GM04504 (cell line): ENCODE measurements around the gene NFIA.

Experiments used
- DNase-seq: peaks from one replicate; pipeline ENCODE4 v3.0.0-alpha.2; 2012; ENCODE audit warnings: low read depth

NFIA gene

DNA sequence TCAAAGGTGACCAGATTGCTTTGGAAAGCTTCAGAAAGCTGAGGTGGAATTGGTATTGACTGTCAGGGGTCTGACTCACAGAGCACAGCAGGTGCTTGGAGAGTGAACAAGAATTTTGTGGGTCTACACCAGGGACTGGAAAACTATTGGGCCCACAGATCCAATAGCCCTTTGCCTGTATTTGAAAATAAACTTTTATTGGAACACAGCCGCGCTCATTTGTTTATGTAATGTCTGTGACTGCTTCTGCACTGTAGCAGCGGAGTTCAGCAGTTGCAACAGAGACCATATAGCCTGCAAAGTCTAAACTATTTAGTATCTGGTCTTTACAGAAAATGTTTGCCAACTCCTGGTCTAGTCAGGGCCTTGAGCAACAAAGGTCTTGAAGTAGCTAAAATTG lies 315.6 kb downstream of the NFIA start:
- no peak for DNase-seq

DNA sequence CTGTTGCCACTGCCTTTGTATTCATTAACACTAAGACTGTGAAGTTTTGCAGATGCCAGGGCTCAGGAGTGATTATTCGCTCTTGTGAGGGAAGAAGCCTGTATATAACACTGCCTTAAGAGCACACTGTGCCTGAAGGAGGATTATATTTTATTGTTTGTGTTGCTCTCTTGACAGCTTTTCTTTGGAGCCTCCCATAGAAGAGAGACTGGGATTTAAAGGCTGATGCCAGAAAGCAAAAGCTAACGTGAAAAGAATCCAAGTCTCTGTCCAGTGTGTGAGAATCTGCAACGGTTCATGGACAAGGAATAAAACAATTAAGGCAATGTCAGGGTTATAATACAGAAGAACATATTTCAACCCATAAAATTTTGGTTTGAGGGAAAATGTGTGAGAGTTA lies 316.8 kb downstream of the NFIA start:
- DNase-seq: no peak

DNA sequence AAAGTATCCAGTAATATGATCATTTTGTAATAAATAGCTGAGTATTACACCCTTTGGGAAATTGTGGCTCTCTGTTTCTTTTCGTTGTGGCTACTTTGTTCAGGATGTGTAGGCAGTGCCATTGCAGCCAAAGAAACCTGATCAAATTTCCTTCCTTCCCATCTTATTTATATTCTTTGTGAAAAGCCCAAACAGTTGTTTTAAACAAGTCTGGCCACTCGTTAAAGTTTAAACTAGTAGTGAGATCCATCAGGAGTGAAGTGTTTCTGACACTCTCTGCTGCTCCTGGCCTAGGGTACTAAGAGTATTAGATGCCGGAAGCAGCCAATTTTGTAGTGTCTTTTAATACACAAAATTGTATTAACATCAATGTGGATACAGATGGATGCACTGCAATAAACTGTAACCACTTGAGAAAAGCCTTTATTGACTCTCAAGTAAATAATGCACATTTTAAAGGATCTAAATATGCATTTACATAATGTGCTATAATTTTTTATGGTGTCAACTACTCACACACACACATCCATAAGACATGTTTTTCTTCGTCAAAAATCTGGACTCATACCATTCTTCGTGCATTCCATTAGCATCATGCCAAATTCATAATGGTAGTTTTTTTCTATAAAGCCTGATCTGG lies 317.9 kb downstream of the NFIA start:
- no peak for DNase-seq

DNA sequence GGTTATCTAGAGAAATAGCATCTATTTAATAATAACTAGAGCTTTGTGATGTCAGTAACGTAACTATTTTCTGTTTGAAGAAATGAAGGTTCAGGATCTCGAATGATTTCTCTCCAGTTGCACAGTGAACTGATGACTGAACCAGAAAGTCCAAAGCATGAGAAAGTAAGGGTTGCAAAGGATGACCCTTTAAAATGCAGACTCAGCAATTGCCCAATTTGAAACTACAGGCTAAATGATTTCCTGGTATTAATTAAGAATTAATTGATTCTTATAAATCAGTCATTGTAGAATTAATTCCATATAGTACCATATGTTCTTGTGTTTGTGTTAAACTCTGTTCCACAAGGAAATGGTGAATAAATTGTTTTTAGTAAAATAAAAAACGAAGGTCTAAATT lies 318.6 kb downstream of the NFIA start:
- no peak for DNase-seq

- no peak for DNase-seq
Measured at GRCh38 chr1:61403679-61404596, 321.6 kb downstream of the NFIA start.

GRCh38 chr1:61404597-61405376 lies 322.4 kb downstream of the NFIA start:
- no peak for DNase-seq

- DNase-seq: no peak
Measured at GRCh38 chr1:61406467-61406866, 324.1 kb downstream of the NFIA start.

GRCh38 chr1:61412601-61413000 lies 330.2 kb downstream of the NFIA start:
- DNase-seq: no peak

DNA sequence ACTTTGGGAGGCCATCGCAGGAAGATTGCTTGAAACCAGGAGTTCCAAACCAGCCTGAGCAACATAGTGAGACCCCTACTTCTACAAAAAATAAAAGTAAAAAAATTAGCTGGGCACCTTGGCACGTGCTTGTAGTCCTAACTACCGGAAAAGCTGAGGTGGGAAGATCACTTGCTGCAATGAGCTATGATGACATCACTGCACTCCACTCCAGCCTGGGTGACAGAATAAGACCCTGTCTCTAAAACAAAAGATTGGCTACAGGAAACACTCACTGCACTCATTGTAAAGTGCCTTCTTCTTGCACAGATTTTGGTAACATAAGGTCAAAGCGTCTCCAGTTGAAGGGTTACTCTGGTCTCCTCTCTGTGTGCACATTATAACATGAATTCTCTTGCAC lies 336.8 kb downstream of the NFIA start:
- DNase-seq: no peak

DNA sequence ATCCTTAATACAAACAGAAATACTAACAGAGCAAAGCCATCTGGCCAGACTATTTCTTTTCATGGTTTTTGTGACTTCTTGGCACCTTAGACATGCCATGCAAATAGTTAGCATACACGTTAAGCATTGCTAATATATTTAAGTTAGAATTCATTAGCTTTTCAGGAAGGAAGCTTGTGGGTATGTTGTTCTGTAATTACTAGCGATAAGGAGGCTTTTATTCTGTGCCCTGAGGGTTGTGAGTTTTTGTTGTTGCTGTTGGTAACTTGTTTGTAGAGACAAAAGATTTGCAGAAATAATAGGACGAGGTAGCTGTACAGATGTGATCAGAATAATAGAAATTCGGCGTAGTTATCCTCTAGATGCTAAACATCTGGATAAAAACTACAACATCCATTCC lies 337.3 kb downstream of the NFIA start:
- DNase-seq: no peak

- no peak for DNase-seq
Measured at GRCh38 chr1:61420243-61420642, 337.9 kb downstream of the NFIA start.

DNA sequence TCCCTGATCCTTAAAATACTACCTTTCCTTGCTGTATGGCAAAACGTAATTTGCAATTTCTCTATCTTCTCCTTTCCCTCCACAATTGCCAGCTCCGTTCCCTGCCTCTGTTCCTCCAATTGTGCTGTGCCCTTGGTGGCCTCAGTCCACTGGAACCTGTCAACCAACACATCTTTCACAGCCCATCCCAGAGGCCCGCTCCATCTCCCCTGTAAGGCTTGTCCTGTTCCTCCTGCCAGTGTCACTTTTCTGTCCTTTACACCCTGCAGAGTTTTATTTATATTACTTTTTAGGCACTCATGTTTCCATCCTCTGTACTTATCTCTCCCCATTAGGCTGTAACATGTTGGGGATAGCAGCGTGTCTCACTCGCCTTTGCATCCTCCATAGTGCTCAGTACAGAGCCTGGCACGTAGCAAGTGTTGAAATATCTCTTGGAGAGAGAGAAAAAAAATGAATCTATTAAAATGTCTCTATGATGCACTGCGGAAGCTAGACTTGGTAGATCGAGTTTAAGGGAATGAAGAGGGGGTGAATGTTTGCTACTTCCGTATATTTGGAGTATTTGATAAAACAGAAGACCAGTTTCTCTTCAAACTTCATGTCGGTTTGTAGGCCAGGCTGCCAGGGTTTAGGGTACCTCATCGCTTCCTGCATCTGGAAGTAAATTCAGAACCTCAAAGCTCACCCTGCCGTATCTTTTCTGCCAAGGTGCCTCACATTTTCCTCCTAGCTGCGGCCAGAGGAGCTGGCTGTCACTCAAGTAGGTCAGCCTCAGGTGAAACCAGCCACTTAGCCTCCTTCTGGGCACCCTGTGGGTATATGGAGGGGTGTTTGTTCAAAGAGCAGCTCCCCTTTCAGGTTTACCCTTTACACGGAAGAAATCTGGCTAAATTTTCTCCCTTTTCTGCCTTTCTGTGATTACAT lies 338.8 kb downstream of the NFIA start:
- no peak for DNase-seq

GRCh38 chr1:61423643-61424042 lies 341.3 kb downstream of the NFIA start:
- no peak for DNase-seq

DNA sequence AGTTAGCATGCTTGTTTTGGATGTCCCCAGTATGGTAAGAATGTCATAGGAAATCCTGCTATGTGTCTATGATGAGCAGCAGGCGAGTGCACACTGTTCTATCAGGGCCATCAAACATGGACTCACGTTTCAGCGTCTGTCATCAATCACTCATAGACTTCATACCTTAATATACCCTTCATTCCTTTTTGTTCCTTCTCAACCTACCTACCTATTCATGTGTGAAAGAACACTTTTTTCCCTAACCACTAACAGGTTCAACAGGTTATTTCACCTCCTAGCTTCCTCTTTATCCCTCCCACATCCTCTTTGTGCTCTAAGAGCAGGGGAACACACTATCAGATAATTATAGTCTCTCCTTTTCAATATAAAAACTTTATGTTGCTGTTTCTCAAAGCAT lies 342.0 kb downstream of the NFIA start:
- no peak for DNase-seq

- no peak for DNase-seq
Measured at GRCh38 chr1:61425040-61425439, 342.7 kb downstream of the NFIA start.

DNA sequence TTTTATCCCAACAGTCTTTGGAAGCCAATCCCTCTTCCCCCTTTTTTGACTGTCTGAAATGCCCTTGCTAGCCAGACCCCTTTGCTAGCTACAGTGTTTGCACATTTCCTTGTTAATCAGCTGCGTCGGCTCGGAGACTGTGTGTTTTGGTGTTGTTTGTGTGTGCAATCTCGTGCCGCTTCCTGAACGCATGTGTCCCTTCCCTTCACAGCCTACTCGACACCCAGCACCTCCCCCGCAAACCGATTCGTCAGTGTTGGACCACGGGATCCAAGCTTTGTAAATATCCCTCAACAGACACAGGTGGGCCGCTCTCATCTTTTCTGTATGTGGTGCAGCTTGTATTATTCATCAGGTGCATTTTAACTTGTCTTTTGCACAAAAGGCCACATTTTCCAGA lies 343.9 kb downstream of the NFIA start:
- no peak for DNase-seq

GRCh38 chr1:61426885-61427284 lies 344.5 kb downstream of the NFIA start:
- no peak for DNase-seq

GRCh38 chr1:61427510-61427909 lies 345.1 kb downstream of the NFIA start:
- DNase-seq: no peak

GRCh38 chr1:61428146-61428545 lies 345.8 kb downstream of the NFIA start:
- DNase-seq: no peak

DNA sequence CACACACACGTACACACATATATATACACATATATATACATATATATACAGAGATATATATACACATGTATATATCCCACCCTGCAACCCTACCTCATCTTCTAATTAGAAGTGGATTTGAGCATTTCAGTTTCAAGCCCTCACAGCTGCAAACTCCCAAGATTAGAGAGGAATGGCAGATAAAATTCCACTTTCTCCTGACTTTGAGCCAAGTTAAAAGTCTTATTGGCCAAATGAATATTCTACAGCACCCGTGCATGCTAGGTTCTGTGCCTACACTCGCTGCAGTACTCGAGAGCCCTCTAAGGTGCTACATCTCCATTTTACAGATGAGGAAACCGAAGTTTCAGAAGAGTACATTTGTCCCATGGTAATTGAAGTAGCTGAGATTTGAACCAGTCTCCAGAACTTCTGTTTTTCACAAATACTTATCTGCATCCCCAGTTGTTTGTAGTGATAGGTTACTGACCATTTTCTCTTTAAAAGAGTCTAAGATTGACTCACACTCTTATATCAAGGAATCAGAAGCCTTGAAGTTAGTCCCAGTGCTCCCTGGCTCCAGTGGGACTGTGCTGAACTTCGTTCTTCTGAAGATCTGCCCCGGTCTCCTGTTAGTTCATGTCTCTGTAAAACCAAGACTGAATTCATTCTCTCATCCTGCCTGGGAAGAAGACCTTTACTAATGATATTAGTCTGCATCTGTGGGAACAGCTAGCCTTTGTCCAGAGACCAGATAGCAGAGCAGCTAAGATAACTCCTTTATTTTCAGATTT lies 350.4 kb downstream of the NFIA start:
- DNase-seq: no peak

DNA sequence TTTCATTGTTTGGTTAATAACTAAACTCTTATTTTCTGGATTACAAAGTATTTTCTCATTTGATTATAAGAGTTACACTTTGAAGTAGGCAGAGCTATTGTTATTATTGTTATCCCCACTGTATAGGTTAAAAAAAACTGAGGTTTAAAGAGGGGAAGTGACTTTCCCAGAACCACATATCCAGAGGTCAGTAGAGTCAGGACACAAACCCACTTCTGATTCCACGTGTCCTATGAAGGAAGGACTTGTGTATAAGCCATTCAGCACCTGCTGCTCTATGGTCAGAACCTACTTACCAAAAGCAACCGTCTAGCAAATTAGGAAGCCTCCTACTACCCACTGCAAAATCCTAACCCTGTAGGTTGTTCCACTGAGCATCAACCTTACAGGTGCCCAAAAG lies 351.3 kb downstream of the NFIA start:
- DNase-seq: no peak
